HG03139 (cell line): ENCODE results near the gene ZSWIM5.
"Not testable (repeated sequence)": the region's sequence is repeated elsewhere in the genome, so short reads cannot be mapped to it uniquely, and the experiment has no call there.

ENCODE experiments used
- ATAC-seq: cut with Tn5 transposase; IDR thresholded peaks from one replicate; pipeline ENCODE4 v1.9.1; 2021; ENCODE audit not compliant: unreplicated experiment

The ZSWIM5 gene

GRCh38 chr1:45148209-45148825 lies 58.1 kb downstream of the ZSWIM5 start:
- no peak for ATAC-seq

- no peak for ATAC-seq
Observed at GRCh38 chr1:45146833-45147232, 59.6 kb downstream of the ZSWIM5 start.

GRCh38 chr1:45141247-45142003 lies 65.0 kb downstream of the ZSWIM5 start:
- no peak for ATAC-seq

GRCh38 chr1:45136984-45137383 lies 69.4 kb downstream of the ZSWIM5 start:
- no peak for ATAC-seq

GRCh38 chr1:45135316-45135715 lies 71.1 kb downstream of the ZSWIM5 start:
- no peak for ATAC-seq

GRCh38 chr1:45134461-45134873 lies 71.9 kb downstream of the ZSWIM5 start:
- no peak for ATAC-seq

GRCh38 chr1:45132719-45133118 lies 73.7 kb downstream of the ZSWIM5 start:
- not testable (repeated sequence) for ATAC-seq

- ATAC-seq = no peak
Observed at GRCh38 chr1:45123358-45123757, 83.0 kb downstream of the ZSWIM5 start.

- no peak for ATAC-seq
Observed at GRCh38 chr1:45122724-45123123, 83.7 kb downstream of the ZSWIM5 start.

GRCh38 chr1:45117766-45118165 lies 88.6 kb downstream of the ZSWIM5 start:
- ATAC-seq = no peak

- ATAC-seq = no peak
Observed at GRCh38 chr1:45116820-45117219, 89.6 kb downstream of the ZSWIM5 start.

- no peak for ATAC-seq
Observed at GRCh38 chr1:45116340-45116739, 90.1 kb downstream of the ZSWIM5 start.

- not testable (repeated sequence) for ATAC-seq
Observed at GRCh38 chr1:45115198-45115597, 91.2 kb downstream of the ZSWIM5 start.

- no peak for ATAC-seq
Observed at GRCh38 chr1:45112661-45113060, 93.7 kb downstream of the ZSWIM5 start.

- no peak for ATAC-seq
Observed at GRCh38 chr1:45111239-45111638, 95.2 kb downstream of the ZSWIM5 start.

- no peak for ATAC-seq
Observed at GRCh38 chr1:45107782-45108181, 98.6 kb downstream of the ZSWIM5 start.

GRCh38 chr1:45106864-45107263 lies 99.5 kb downstream of the ZSWIM5 start:
- ATAC-seq = not testable (repeated sequence)

- not testable (repeated sequence) for ATAC-seq
Observed at GRCh38 chr1:45106156-45106545, 100.3 kb downstream of the ZSWIM5 start.

- not testable (repeated sequence) for ATAC-seq
Observed at GRCh38 chr1:45105486-45106155, 100.8 kb downstream of the ZSWIM5 start.

- ATAC-seq = no peak
Observed at GRCh38 chr1:45103534-45103933, 102.9 kb downstream of the ZSWIM5 start.

- ATAC-seq = no peak
Observed at GRCh38 chr1:45101947-45102346, 104.5 kb downstream of the ZSWIM5 start.

- not testable (repeated sequence) for ATAC-seq
Observed at GRCh38 chr1:45101528-45101927, 104.9 kb downstream of the ZSWIM5 start.
